Measurements from ENCODE around the gene SYTL3. TPM values are rescaled to one million over a fixed set of nuclear protein-coding genes. Genes with fewer than 3 reads are reported as not detected.
"Not testable (repeated sequence)": the region's sequence is repeated elsewhere in the genome, so short reads cannot be mapped to it uniquely, and the experiment has no call there.

The SYTL3 gene
- total RNA-seq, 5 donors from 2014 or later (not counting 1 experiment from before 2014, with no cell fraction given), result 14.4 to 45.6 (median 22.9) TPM

GRCh38 chr6:158792505-158792904 is 142.7 kb downstream of the SYTL3 start:
- Mint-ChIP-seq H3K36me3 (peaks cover 50% of the 10 kb centered on the region), H3K4me1 (peaks cover 79 to 92% (median 84%) of the 10 kb centered on the region in 3 donors), H3K27ac (peak overlapping the region; percentile 66 to 95), H3K4me3 (peak overlapping the region in 1 of 3 donors; percentile 10)
- Histone ChIP-seq H3K27ac (ENCODE audit: low read length) (peak overlapping the region; percentile 29), H3K36me3 (ENCODE audit: control insufficient read depth in 2 of 2, extremely low read depth in 1 of 2, insufficient read depth in 1 of 2, low read length in 1 of 2) (peaks cover 4 to 24% of the 10 kb centered on the region in 2 donors), H3K4me1 (ENCODE audit: control insufficient read depth in 1 of 2, extremely low read depth in 1 of 2, insufficient read depth in 2 of 2, low read length in 2 of 2) (peaks cover 17 to 75% of the 10 kb centered on the region in 2 experiments)
- CTCF ChIA-PET, result interaction anchor here (0.6 to 2.1 kb wide), 11 partner anchors 11 to 181 kb away, joined by 3 to 16 read pairs (median 4); no protein-coding TSS in a partner anchor
- POLR2A ChIA-PET, result interaction anchor here in 1 of 2 donors (5.0 kb wide), 1 partner anchor 20 kb away, joined by 29 read pairs; no protein-coding TSS in a partner anchor
- H3K4me3 ChIP-seq (ENCODE audit: control insufficient read depth in 1 of 2, extremely low read depth in 1 of 2, low read length in 1 of 2); H3K27me3 Mint-ChIP-seq; H3K9me3 ChIP-seq; H3K9me3 Mint-ChIP-seq; H3K27me3 ChIP-seq (replicated peaks in 1 of 2; ENCODE audit: control insufficient read depth in 2 of 2, extremely low read depth in 1 of 2, insufficient read depth in 2 of 2, low read length in 1 of 2); DNase-seq; ATAC-seq (replicated peaks in 1 of 4): not testable (repeated sequence)
- 67% methylated on average over 4 of the region's 10 CpGs for WGBS (ENCODE audit: insufficient coverage)

- no CpG with 5 or more reads among the region's 1 CpG for WGBS (ENCODE audit: insufficient coverage)
- Histone ChIP-seq H3K4me3 (ENCODE audit: control insufficient read depth in 1 of 2, extremely low read depth in 1 of 2, low read length in 1 of 2) (no peak overlapping the region), H3K27me3 (replicated peaks in 1 of 2; ENCODE audit: control insufficient read depth in 2 of 2, extremely low read depth in 1 of 2, insufficient read depth in 2 of 2, low read length in 1 of 2) (no peaks in the 10 kb centered on the region), H3K9me3 (no peaks in the 10 kb centered on the region), H3K36me3 (ENCODE audit: control insufficient read depth in 2 of 2, extremely low read depth in 1 of 2, insufficient read depth in 1 of 2, low read length in 1 of 2) (peaks cover 2 to 14% of the 10 kb centered on the region in 2 donors), H3K27ac (ENCODE audit: low read length) (peak overlapping the region; percentile 6), H3K4me1 (ENCODE audit: control insufficient read depth in 1 of 2, extremely low read depth in 1 of 2, insufficient read depth in 2 of 2, low read length in 2 of 2) (peaks cover 17 to 74% of the 10 kb centered on the region in 2 experiments)
- peak in 5 of 35 experiments; percentile 20 to 64 (median 34) for DNase-seq
- H3K4me3 Mint-ChIP-seq, result no peak overlapping the region
- ATAC-seq (replicated peaks in 1 of 4), result peak in 3 of 4 experiments; percentile 18 to 44 (median 41)
- no peaks in the 10 kb centered on the region for H3K27me3 Mint-ChIP-seq
- H3K4me1 Mint-ChIP-seq, result peaks cover 85 to 92% (median 88%) of the 10 kb centered on the region in 3 donors
- H3K9me3 Mint-ChIP-seq, result no peaks in the 10 kb centered on the region
- ChIA-PET CTCF (interaction anchor here (0.6 to 2.1 kb wide), 11 partner anchors 10 to 180 kb away, joined by 3 to 16 read pairs (median 5); no protein-coding TSS in a partner anchor), POLR2A (interaction anchor here (0.6 to 1.0 kb wide), 2 partner anchors 21 to 66 kb away, joined by 4 to 11 read pairs; no protein-coding TSS in a partner anchor)
- peaks cover 51% of the 10 kb centered on the region for H3K36me3 Mint-ChIP-seq
- peak overlapping the region in 1 of 2 donors; percentile 84 for H3K27ac Mint-ChIP-seq
Observed at GRCh38 chr6:158793432-158793831, 143.6 kb downstream of the SYTL3 start.

DNA sequence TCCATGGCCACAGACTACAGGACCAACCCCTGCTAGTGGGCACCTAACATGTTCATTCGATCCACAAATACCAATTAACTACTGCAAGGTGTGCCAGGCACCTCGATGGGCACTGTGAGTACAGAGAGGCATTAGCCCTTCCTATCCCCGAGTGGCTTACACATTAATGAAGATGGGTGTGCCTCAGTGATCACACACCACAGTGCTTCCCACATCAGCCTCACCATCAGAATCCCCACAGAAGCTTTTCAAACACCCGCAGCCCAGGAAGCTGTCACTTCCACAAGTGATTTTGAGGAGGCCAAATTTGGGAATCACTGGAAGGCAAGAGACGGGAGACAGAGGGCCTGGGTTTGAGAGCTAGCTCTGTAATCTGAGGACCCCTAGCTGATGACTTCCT is 145.7 kb downstream of the SYTL3 start:
- Mint-ChIP-seq H3K4me3 (peak overlapping the region in 1 of 3 donors; percentile 33), H3K36me3 (peaks cover 43% of the 10 kb centered on the region), H3K9me3 (no peaks in the 10 kb centered on the region), H3K27me3 (no peaks in the 10 kb centered on the region), H3K27ac (peak overlapping the region; percentile 67 to 87), H3K4me1 (peaks cover 85 to 92% (median 89%) of the 10 kb centered on the region in 3 donors)
- CTCF ChIA-PET, result interaction anchor here (0.6 to 1.3 kb wide), 4 partner anchors 13 to 175 kb away, joined by 3 to 4 read pairs (median 3); no protein-coding TSS in a partner anchor
- no peak overlapping the region for H3K4me3 ChIP-seq (ENCODE audit: control insufficient read depth in 1 of 2, extremely low read depth in 1 of 2, low read length in 1 of 2)
- peak in 1 of 4 experiments; percentile 12 for ATAC-seq (replicated peaks in 1 of 4)
- peaks cover 2 to 8% of the 10 kb centered on the region in 2 donors for H3K36me3 ChIP-seq (ENCODE audit: control insufficient read depth in 2 of 2, extremely low read depth in 1 of 2, insufficient read depth in 1 of 2, low read length in 1 of 2)
- no peak for DNase-seq
- peaks cover 10 to 72% of the 10 kb centered on the region in 2 experiments for H3K4me1 ChIP-seq (ENCODE audit: control insufficient read depth in 1 of 2, extremely low read depth in 1 of 2, insufficient read depth in 2 of 2, low read length in 2 of 2)
- no peaks in the 10 kb centered on the region for H3K9me3 ChIP-seq
- H3K27ac ChIP-seq (ENCODE audit: low read length), result peak overlapping the region; percentile 17
- POLR2A ChIA-PET, result interaction anchor here (0.6 to 1.4 kb wide), 5 partner anchors 13 to 93 kb away, joined by 3 to 5 read pairs (median 4); no protein-coding TSS in a partner anchor
- no CpG with 5 or more reads among the region's 5 CpGs for WGBS (ENCODE audit: insufficient coverage)
- no peaks in the 10 kb centered on the region for H3K27me3 ChIP-seq (replicated peaks in 1 of 2; ENCODE audit: control insufficient read depth in 2 of 2, extremely low read depth in 1 of 2, insufficient read depth in 2 of 2, low read length in 1 of 2)

DNA sequence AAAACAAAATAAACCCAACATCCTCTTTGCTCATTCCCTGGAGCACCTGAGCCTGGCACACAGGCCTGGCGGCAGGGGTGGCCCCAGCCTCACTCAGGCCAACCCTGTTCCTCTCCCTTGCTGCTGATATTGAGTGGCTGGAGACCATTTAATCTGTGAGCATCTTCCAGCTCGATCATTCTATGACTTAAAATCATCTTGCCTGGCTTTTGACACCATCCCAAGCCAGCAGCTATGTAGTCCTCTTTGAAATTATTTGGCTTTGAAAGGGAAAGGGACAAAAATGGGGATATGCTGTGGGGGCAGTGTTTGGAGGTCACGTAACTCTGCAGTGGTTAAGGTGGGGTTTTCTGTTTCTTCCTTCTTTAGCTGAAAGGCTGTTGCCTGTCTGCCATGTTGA is 146.5 kb downstream of the SYTL3 start:
- peak overlapping the region in 2 of 3 donors; percentile 6 to 33 for H3K4me3 Mint-ChIP-seq
- ChIA-PET POLR2A (interaction anchor here (0.6 to 1.4 kb wide), 3 partner anchors 12 to 45 kb away, joined by 3 to 4 read pairs (median 4); no protein-coding TSS in a partner anchor), CTCF (interaction anchor here in 1 of 2 donors (1.1 to 1.2 kb wide), 2 partner anchors 71 to 73 kb away, joined by 3 read pairs; no protein-coding TSS in a partner anchor)
- no CpG with 5 or more reads among the region's 3 CpGs for WGBS (ENCODE audit: insufficient coverage)
- peaks cover 85 to 92% (median 89%) of the 10 kb centered on the region in 3 donors for H3K4me1 Mint-ChIP-seq
- Histone ChIP-seq H3K4me3 (ENCODE audit: control insufficient read depth in 1 of 2, extremely low read depth in 1 of 2, low read length in 1 of 2) (no peak overlapping the region), H3K9me3 (no peaks in the 10 kb centered on the region), H3K27me3 (replicated peaks in 1 of 2; ENCODE audit: control insufficient read depth in 2 of 2, extremely low read depth in 1 of 2, insufficient read depth in 2 of 2, low read length in 1 of 2) (no peaks in the 10 kb centered on the region), H3K4me1 (ENCODE audit: control insufficient read depth in 1 of 2, extremely low read depth in 1 of 2, insufficient read depth in 2 of 2, low read length in 2 of 2) (peaks cover 4 to 74% of the 10 kb centered on the region in 2 experiments), H3K36me3 (ENCODE audit: control insufficient read depth in 2 of 2, extremely low read depth in 1 of 2, insufficient read depth in 1 of 2, low read length in 1 of 2) (peaks cover 2 to 9% of the 10 kb centered on the region in 2 donors), H3K27ac (ENCODE audit: low read length) (peak overlapping the region; percentile 36)
- DNase-seq, result no peak
- H3K36me3 Mint-ChIP-seq, result peaks cover 36% of the 10 kb centered on the region
- peak in 1 of 4 experiments; percentile 4 for ATAC-seq (replicated peaks in 1 of 4)
- H3K9me3 Mint-ChIP-seq, result no peaks in the 10 kb centered on the region
- H3K27ac Mint-ChIP-seq, result peak overlapping the region; percentile 36 to 87
- no peaks in the 10 kb centered on the region for H3K27me3 Mint-ChIP-seq

DNA sequence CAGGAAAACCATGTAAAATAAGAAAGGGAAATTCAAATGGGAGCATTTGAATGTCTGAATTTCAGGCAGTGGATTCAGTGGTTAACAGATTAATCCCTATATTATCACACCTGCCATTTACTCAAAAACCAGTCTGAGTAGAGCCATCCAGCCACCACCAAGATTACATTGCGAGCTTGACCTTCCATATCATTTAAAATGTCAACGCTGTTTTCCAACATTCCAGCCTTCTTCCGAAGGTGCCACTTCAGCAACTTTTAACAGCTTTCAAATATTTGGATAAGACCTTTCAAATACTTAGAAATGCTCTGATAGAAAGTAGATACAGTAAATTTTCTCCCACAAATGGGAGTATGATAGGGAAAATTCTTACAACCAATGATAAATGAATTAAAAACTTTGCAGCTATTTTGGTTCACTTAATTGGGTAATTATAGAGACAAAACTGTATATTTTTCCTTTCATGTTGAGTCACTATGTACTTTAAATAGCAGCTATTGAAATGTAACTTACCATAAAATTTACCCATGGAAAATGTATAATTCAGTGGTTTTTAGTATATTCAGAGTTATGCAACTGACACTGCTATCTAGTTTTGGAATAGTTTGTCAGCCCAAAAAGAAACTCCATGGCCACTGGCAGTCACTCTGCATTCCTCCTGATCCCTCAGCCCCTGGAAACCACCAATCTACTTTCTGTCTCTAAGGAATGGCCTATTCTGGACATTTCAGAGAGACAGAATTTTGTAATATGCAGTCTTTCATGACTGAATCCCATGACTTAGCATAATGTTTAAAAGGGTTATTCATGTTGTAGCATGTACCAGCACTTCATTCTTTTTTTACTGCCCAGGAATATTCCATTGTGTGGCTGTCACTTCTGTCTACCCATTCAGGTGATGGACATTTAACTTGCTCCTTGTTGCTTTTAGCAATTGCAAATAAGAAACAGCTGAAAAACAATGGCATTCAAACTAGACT is 147.8 kb downstream of the SYTL3 start:
- POLR2A ChIA-PET, result interaction anchor here (0.6 to 1.6 kb wide), 8 partner anchors 8 to 55 kb away, joined by 3 to 10 read pairs (median 4); no protein-coding TSS in a partner anchor
- CTCF ChIA-PET, result interaction anchor here (0.6 to 1.0 kb wide), 4 partner anchors 8 to 175 kb away, joined by 3 to 6 read pairs (median 3); no protein-coding TSS in a partner anchor
- H3K27ac Mint-ChIP-seq, result peak overlapping the region; percentile 22 to 28
- peak overlapping the region in 1 of 3 donors; percentile 33 for H3K4me3 Mint-ChIP-seq
- Histone ChIP-seq H3K4me3 (ENCODE audit: control insufficient read depth in 1 of 2, extremely low read depth in 1 of 2, low read length in 1 of 2) (no peak overlapping the region), H3K27me3 (replicated peaks in 1 of 2; ENCODE audit: control insufficient read depth in 2 of 2, extremely low read depth in 1 of 2, insufficient read depth in 2 of 2, low read length in 1 of 2) (no peaks in the 10 kb centered on the region), H3K36me3 (ENCODE audit: control insufficient read depth in 2 of 2, extremely low read depth in 1 of 2, insufficient read depth in 1 of 2, low read length in 1 of 2) (peaks cover 2 to 16% of the 10 kb centered on the region in 2 donors), H3K27ac (ENCODE audit: low read length) (peak overlapping the region; percentile 4), H3K4me1 (ENCODE audit: control insufficient read depth in 1 of 2, extremely low read depth in 1 of 2, insufficient read depth in 2 of 2, low read length in 2 of 2) (peaks cover 6 to 72% of the 10 kb centered on the region in 2 experiments), H3K9me3 (no peaks in the 10 kb centered on the region)
- ATAC-seq (replicated peaks in 1 of 4) (no peak), DNase-seq (no peak)
- no peaks in the 10 kb centered on the region for H3K27me3 Mint-ChIP-seq
- peaks cover 89 to 92% (median 91%) of the 10 kb centered on the region in 3 donors for H3K4me1 Mint-ChIP-seq
- peaks cover 42% of the 10 kb centered on the region for H3K36me3 Mint-ChIP-seq
- 80% methylated on average over 1 of the region's 3 CpGs for WGBS (ENCODE audit: insufficient coverage)
- H3K9me3 Mint-ChIP-seq, result no peaks in the 10 kb centered on the region

All from T-cell (primary cell).